H9 (cell line): ENCODE data around the gene NLRP5. TPM values are rescaled to one million over a fixed set of nuclear protein-coding genes. Genes with fewer than 3 reads are reported as not detected.

Experiments
- DNase-seq: peaks from one replicate; pipeline ENCODE4 v3.0.0-alpha.2; 2017
- H2AFZ ChIP-seq: one replicate; pipeline ENCODE4 v1.6.1; 2013; ENCODE audit warnings: mild to moderate bottlenecking, low read length, control low read depth, moderate library complexity
- H2AK5ac ChIP-seq: 2 replicates; pipeline ENCODE4 v1.6.1; 2013; ENCODE audit warnings: low read length, control low read depth, mixed read lengths; ENCODE audit not compliant: insufficient read length
- H2BK120ac ChIP-seq: one replicate; pipeline ENCODE4 v1.6.1; 2013; ENCODE audit warnings: low read depth, mild to moderate bottlenecking, low read length, control low read depth, inconsistent platforms; ENCODE audit not compliant: poor library complexity, severe bottlenecking
- H2BK12ac ChIP-seq: 2 replicates; pipeline ENCODE4 v1.6.1; 2013; ENCODE audit warnings: low read length, control low read depth, mixed read lengths, low read depth; ENCODE audit not compliant: insufficient read length
- H2BK15ac ChIP-seq: 2 replicates; pipeline ENCODE4 v1.6.1; 2013; ENCODE audit warnings: low read depth, low read length, control low read depth
- H2BK20ac ChIP-seq: one replicate; pipeline ENCODE4 v1.6.1; 2013; ENCODE audit warnings: low read depth, mild to moderate bottlenecking, low read length, control low read depth, inconsistent platforms; ENCODE audit not compliant: poor library complexity, severe bottlenecking
- H2BK5ac ChIP-seq: 2 replicates; pipeline ENCODE4 v1.6.1; 2013; ENCODE audit warnings: low read length, control low read depth, mixed read lengths; ENCODE audit not compliant: insufficient read length
- H3K14ac ChIP-seq: 2 replicates; pipeline ENCODE4 v1.6.1; 2013; ENCODE audit warnings: low read length, control low read depth; ENCODE audit not compliant: insufficient read depth
- H3K18ac ChIP-seq: 2 replicates; pipeline ENCODE4 v1.6.1; 2013; ENCODE audit warnings: low read depth, mild to moderate bottlenecking, mixed read lengths, low read length, control low read depth; ENCODE audit not compliant: insufficient read length
- H3K23ac ChIP-seq: 2 replicates; pipeline ENCODE4 v1.6.1; 2013; ENCODE audit warnings: low read length, control low read depth, mixed read lengths, low read depth; ENCODE audit not compliant: insufficient read length
- H3K23me2 ChIP-seq: 2 replicates; pipeline ENCODE4 v1.6.1; 2013; ENCODE audit warnings: low read depth, mild to moderate bottlenecking, mixed read lengths, low read length, control low read depth; ENCODE audit not compliant: insufficient read length, poor library complexity, severe bottlenecking
- H3K27ac ChIP-seq: 2 replicates; pipeline ENCODE4 v1.5.1; 2013; ENCODE audit warnings: low read length, control low read depth, mixed read lengths, low read depth; ENCODE audit not compliant: insufficient read length
- H3K27me3 ChIP-seq: 2 replicates; pipeline ENCODE4 v1.6.1; 2013; ENCODE audit warnings: low read length, control low read depth, inconsistent platforms; ENCODE audit not compliant: insufficient read depth
- H3K4ac ChIP-seq: 2 replicates; pipeline ENCODE4 v1.6.1; 2013; ENCODE audit warnings: low read depth, mild to moderate bottlenecking, control low read depth, inconsistent platforms, low read length, moderate library complexity
- H3K4me1 ChIP-seq: 2 replicates; pipeline ENCODE4 v1.6.1; 2013; ENCODE audit warnings: low read length, control low read depth, inconsistent platforms; ENCODE audit not compliant: insufficient read depth
- H3K4me2 ChIP-seq: 2 replicates; pipeline ENCODE4 v1.6.1; 2013; ENCODE audit warnings: low read length, control low read depth, mixed read lengths; ENCODE audit not compliant: insufficient read length, insufficient read depth
- H3K56ac ChIP-seq: 2 replicates; pipeline ENCODE4 v1.6.1; 2013; ENCODE audit warnings: low read depth, mild to moderate bottlenecking, mixed read lengths, low read length, control low read depth; ENCODE audit not compliant: insufficient read length
- H3K79me1 ChIP-seq: 2 replicates; pipeline ENCODE4 v1.6.1; 2013; ENCODE audit warnings: low read depth, mild to moderate bottlenecking, moderate library complexity, low read length, control low read depth, inconsistent platforms; ENCODE audit not compliant: insufficient read depth, poor library complexity, severe bottlenecking
- H3K79me2 ChIP-seq: 2 replicates; pipeline ENCODE4 v1.6.1; 2013; ENCODE audit warnings: low read length, control low read depth, inconsistent platforms; ENCODE audit not compliant: insufficient read depth
- H3K9ac ChIP-seq: 2 replicates; pipeline ENCODE4 v1.6.1; 2013; ENCODE audit warnings: low read length, control low read depth, mixed read lengths; ENCODE audit not compliant: insufficient read length; ENCODE audit errors: extremely low read depth
- H3K9me3 ChIP-seq: one replicate; pipeline ENCODE4 v1.6.1; 2013; ENCODE audit warnings: low read depth, low read length, inconsistent platforms; ENCODE audit not compliant: control insufficient read depth
- H3T11ph ChIP-seq: one replicate; pipeline ENCODE4 v1.6.1; 2013; ENCODE audit warnings: mild to moderate bottlenecking, low read length, control low read depth, inconsistent platforms
- H4K20me1 ChIP-seq: one replicate; pipeline ENCODE4 v1.6.1; 2013; ENCODE audit not compliant: control insufficient read depth, insufficient read length, insufficient read depth
- H4K5ac ChIP-seq: 2 replicates; pipeline ENCODE4 v1.6.1; 2013; ENCODE audit warnings: low read depth, mild to moderate bottlenecking, mixed read lengths, low read length, control low read depth; ENCODE audit not compliant: insufficient read length
- H4K8ac ChIP-seq: replicated peaks from 2 replicates; pipeline ENCODE4 v1.6.1; 2013; ENCODE audit warnings: low read length, control low read depth, mixed read lengths, low read depth; ENCODE audit not compliant: insufficient read length
- H4K91ac ChIP-seq: 2 replicates; pipeline ENCODE4 v1.6.1; 2013; ENCODE audit warnings: low read depth, mild to moderate bottlenecking, moderate library complexity, mixed read lengths, low read length, control low read depth; ENCODE audit not compliant: insufficient read length
- H3K27ac Mint-ChIP-seq, 3 experiments: 2 replicates in 2 of 3; 3 replicates in 1 of 3; pipeline ENCODE4 v1.8.0; 2020 to 2021; ENCODE audit warnings: mixed read lengths in 3 of 3, mild to moderate bottlenecking in 1 of 3, moderate library complexity in 1 of 3
- H3K27me3 Mint-ChIP-seq: 2 replicates; pipeline ENCODE4 v1.8.0; 2021; ENCODE audit warnings: low read depth, mild to moderate bottlenecking, moderate library complexity, mixed read lengths
- H3K36me3 Mint-ChIP-seq, 3 experiments: 2 replicates in 2 of 3; 3 replicates in 1 of 3; pipeline ENCODE4 v1.8.0; 2020 to 2021; ENCODE audit warnings: low read depth in 3 of 3, mixed read lengths in 3 of 3; ENCODE audit not compliant: insufficient read depth in 1 of 3
- H3K4me1 Mint-ChIP-seq, 2 experiments: 2 replicates each; pipeline ENCODE4 v1.8.0; 2020; ENCODE audit warnings: mixed read lengths in 2 of 2
- H3K4me3 Mint-ChIP-seq, 2 experiments: 2 replicates in 1 of 2; 3 replicates in 1 of 2; pipeline ENCODE4 v1.8.0; 2020 to 2021; ENCODE audit warnings: mild to moderate bottlenecking in 2 of 2, mixed read lengths in 2 of 2, moderate library complexity in 1 of 2
- H3K9me3 Mint-ChIP-seq, 2 experiments: 2 replicates in 1 of 2; 3 replicates in 1 of 2; pipeline ENCODE4 v1.8.0; 2020; ENCODE audit warnings: mild to moderate bottlenecking in 2 of 2, mixed read lengths in 2 of 2, moderate library complexity in 1 of 2
- CTCF ChIP-seq: fragments of 200-600 bp; sonication (generic); conservative IDR thresholded peaks from 3 replicates; pipeline ENCODE4 v1.8.0; 2021; ENCODE audit warnings: antibody characterized with exemption, mild to moderate bottlenecking
- WGBS: extraction: QIAGEN DNeasy Blood & Tissue Kit; methylation state at CpG from one replicate; pipeline ENCODE4 v1.1.7; 2013; ENCODE audit warnings: missing lambda C conversion rate, low lambda C conversion rate, mixed read lengths; ENCODE audit not compliant: insufficient read length; ENCODE audit errors: extremely low coverage; 5-methylcytosine and 5-hydroxymethylcytosine counted together
- total RNA-seq: library from RNA; stranded (reverse); gene quantifications from 2 replicates; pipeline ENCODE4 v1.2.1, GENCODE V29; 2021

The NLRP5 gene
- total RNA-seq, 1 experiment from 2014 or later = not detected

- no peaks in the 10 kb centered on the region for H3K4me1 ChIP-seq
- no peak overlapping the region for H2BK12ac ChIP-seq
- H2AK5ac ChIP-seq = no peak overlapping the region
- no peak for DNase-seq
- no peaks in the 10 kb centered on the region for H3K27me3 Mint-ChIP-seq
- no peak overlapping the region for H2BK15ac ChIP-seq
- no peak overlapping the region for H3T11ph ChIP-seq
- H4K8ac ChIP-seq = no peak overlapping the region
- H3K4me1 Mint-ChIP-seq = no peaks in the 10 kb centered on the region
- H3K79me1 ChIP-seq = no peaks in the 10 kb centered on the region
- no peak overlapping the region for H4K5ac ChIP-seq
- H2BK20ac ChIP-seq = no peak overlapping the region
- peaks cover 7 to 36% (median 10%) of the 10 kb centered on the region in 3 experiments; a peak in 5 of 7 replicates for H3K36me3 Mint-ChIP-seq
- no peaks in the 10 kb centered on the region for H4K20me1 ChIP-seq
- peaks cover 83 to 88% of the 10 kb centered on the region in 2 experiments for H3K9me3 Mint-ChIP-seq
- H4K91ac ChIP-seq = no peak overlapping the region
- H3K4ac ChIP-seq = no peak overlapping the region
- H3K9me3 ChIP-seq = peaks cover 68% of the 10 kb centered on the region
- no CpG with 5 or more reads among the region's 3 CpGs for WGBS
- H3K79me2 ChIP-seq = no peaks in the 10 kb centered on the region
- H2BK5ac ChIP-seq = no peak overlapping the region
- TF ChIP-seq CTCF = no peak
- H3K27me3 ChIP-seq = no peaks in the 10 kb centered on the region
- H3K18ac ChIP-seq = no peak overlapping the region
- H3K14ac ChIP-seq = no peak overlapping the region
- no peaks in the 10 kb centered on the region for H3K23me2 ChIP-seq
- no peak overlapping the region for H3K9ac ChIP-seq
- H3K56ac ChIP-seq = no peak overlapping the region
- H3K4me3 Mint-ChIP-seq = no peak overlapping the region
- H3K4me2 ChIP-seq = no peak overlapping the region
- H2AFZ ChIP-seq = no peak overlapping the region
- no peak overlapping the region for H3K27ac ChIP-seq
- H2BK120ac ChIP-seq = no peak overlapping the region
- H3K23ac ChIP-seq = no peak overlapping the region
- H3K27ac Mint-ChIP-seq = no peak overlapping the region
Observed at GRCh38 chr19:55973982-55974381, 12.6 kb upstream of the NLRP5 start.
